Measurements from ENCODE around the gene IFT25.

The IFT25 gene

DNA sequence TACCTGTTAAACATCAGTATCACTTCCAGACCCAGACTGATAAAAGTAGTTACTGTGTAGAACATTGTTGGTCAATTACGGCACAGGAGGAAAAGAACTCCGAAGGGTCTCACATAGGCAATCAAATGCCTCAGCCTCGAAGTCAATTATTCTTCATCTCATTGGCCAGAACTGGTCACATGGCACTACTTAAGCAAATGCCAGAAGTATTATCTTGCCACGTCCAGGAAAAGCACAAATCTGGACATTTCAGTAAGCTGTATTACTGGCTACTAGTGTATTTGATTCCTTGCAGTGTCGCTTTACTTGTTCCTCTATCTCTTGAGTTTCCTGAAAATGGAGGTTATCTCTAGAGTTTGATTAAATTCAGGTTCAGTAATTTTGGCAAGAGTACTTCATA lies 27.2 kb downstream of the IFT25 start:
- TF ChIP-seq CTCF (IDR thresholded peaks at IDR 0.05; ENCODE audit: poor library complexity, severe bottlenecking), result no peak
- no peak overlapping the region for H3K4me3 ChIP-seq (ENCODE audit: severe bottlenecking)
- H3K36me3 ChIP-seq (ENCODE audit: low read depth), result peaks cover 19% of the 10 kb centered on the region
- no peaks in the 10 kb centered on the region for H3K4me1 ChIP-seq (ENCODE audit: insufficient read depth, poor library complexity, severe bottlenecking)
- no peak overlapping the region for H3K27ac ChIP-seq (ENCODE audit: poor library complexity, severe bottlenecking)
- no peaks in the 10 kb centered on the region for H3K27me3 ChIP-seq (ENCODE audit: insufficient read depth, poor library complexity, severe bottlenecking)
- no peak for DNase-seq (ENCODE audit: low spot score)
- ATAC-seq (ENCODE audit: low read depth), result no peak
- H3K9me3 ChIP-seq (ENCODE audit: severe bottlenecking), result no peaks in the 10 kb centered on the region

DNA sequence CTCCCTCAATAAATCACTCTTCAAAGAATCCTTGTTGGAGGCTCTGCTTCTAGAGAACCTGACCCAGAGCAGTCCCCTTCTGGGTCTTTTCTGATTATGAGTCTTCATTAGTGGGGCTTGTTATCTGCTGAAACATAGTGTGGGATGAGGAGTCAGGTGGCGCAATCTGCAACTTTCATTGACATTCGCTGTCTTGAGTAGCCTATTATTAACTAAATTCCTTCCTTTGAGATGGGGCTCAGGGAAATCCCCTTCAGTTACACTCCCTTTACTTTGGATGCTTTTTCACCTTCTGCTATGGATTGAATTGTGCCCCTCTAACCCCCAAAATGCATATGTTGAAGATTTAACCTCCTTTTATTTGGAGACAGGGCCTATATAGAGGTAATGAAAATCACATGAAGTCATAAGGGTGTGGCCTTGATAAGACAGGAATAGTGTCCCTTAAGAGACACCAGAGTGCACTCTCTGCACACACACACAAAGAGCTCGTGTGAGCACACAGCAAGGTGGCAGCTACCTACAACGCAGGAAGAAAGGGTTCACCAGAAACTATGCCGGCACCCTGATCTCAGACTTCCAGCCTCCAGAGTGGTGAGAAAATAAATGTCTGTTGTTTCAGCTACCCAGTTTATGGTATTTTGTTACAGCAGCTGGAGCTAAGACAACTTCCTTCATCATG lies 32.0 kb downstream of the IFT25 start:
- DNase-seq (ENCODE audit: low spot score), result no peak
- no peak for TF ChIP-seq CTCF (IDR thresholded peaks at IDR 0.05; ENCODE audit: poor library complexity, severe bottlenecking)
- H3K27ac ChIP-seq (ENCODE audit: poor library complexity, severe bottlenecking), result no peak overlapping the region
- H3K36me3 ChIP-seq (ENCODE audit: low read depth), result peaks cover 4% of the 10 kb centered on the region
- no peak for ATAC-seq (ENCODE audit: low read depth)
- no peak overlapping the region for H3K4me3 ChIP-seq (ENCODE audit: severe bottlenecking)
- H3K27me3 ChIP-seq (ENCODE audit: insufficient read depth, poor library complexity, severe bottlenecking), result no peaks in the 10 kb centered on the region
- no peaks in the 10 kb centered on the region for H3K9me3 ChIP-seq (ENCODE audit: severe bottlenecking)
- peaks cover 10% of the 10 kb centered on the region for H3K4me1 ChIP-seq (ENCODE audit: insufficient read depth, poor library complexity, severe bottlenecking)

- Histone ChIP-seq H3K9me3 (ENCODE audit: severe bottlenecking) (no peaks in the 10 kb centered on the region), H3K4me1 (ENCODE audit: insufficient read depth, poor library complexity, severe bottlenecking) (peaks cover 24% of the 10 kb centered on the region), H3K27me3 (ENCODE audit: insufficient read depth, poor library complexity, severe bottlenecking) (no peaks in the 10 kb centered on the region), H3K36me3 (ENCODE audit: low read depth) (no peaks in the 10 kb centered on the region), H3K27ac (ENCODE audit: poor library complexity, severe bottlenecking) (no peak overlapping the region), H3K4me3 (ENCODE audit: severe bottlenecking) (no peak overlapping the region)
- no peak for DNase-seq (ENCODE audit: low spot score)
- no peak for ATAC-seq (ENCODE audit: low read depth)
- no peak for TF ChIP-seq CTCF (IDR thresholded peaks at IDR 0.05; ENCODE audit: poor library complexity, severe bottlenecking)
Measured at GRCh38 chr1:53911442-53911841, 34.1 kb downstream of the IFT25 start.

GRCh38 chr1:53909946-53910345 lies 35.6 kb downstream of the IFT25 start:
- ATAC-seq (ENCODE audit: low read depth) (peak; percentile 32; the same call in 2 of the 3 replicates), DNase-seq (ENCODE audit: low spot score) (no peak)
- no peaks in the 10 kb centered on the region for H3K36me3 ChIP-seq (ENCODE audit: low read depth)
- H3K27ac ChIP-seq (ENCODE audit: poor library complexity, severe bottlenecking), result peak overlapping the region; percentile 37
- H3K9me3 ChIP-seq (ENCODE audit: severe bottlenecking), result no peaks in the 10 kb centered on the region
- H3K27me3 ChIP-seq (ENCODE audit: insufficient read depth, poor library complexity, severe bottlenecking), result no peaks in the 10 kb centered on the region
- H3K4me1 ChIP-seq (ENCODE audit: insufficient read depth, poor library complexity, severe bottlenecking), result peaks cover 24% of the 10 kb centered on the region
- no peak for TF ChIP-seq CTCF (IDR thresholded peaks at IDR 0.05; ENCODE audit: poor library complexity, severe bottlenecking)
- H3K4me3 ChIP-seq (ENCODE audit: severe bottlenecking), result no peak overlapping the region

DNA sequence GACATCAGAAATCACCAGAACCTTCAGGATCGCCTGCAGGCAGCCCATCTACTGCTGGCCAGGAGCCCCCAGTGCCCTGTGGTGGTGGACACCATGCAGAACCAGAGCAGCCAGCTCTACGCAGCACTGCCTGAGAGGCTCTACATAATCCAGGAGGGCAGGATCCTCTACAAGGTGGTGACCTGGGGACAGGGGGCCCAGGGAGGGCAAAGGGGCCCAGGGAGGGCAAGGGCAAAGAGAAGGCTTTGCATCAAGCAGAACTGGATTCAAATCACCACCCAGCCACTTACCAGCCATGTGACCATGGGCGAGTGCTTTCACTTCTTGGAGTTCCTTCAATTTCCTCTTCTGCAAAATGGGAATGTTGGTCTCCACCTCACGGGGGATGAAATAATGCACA lies 39.4 kb downstream of the IFT25 start:
- ATAC-seq (ENCODE audit: low read depth), result no peak
- H3K4me1 ChIP-seq (ENCODE audit: insufficient read depth, poor library complexity, severe bottlenecking), result peaks cover 24% of the 10 kb centered on the region

More for the DNA sequence above, 39.4 kb downstream of the IFT25 start:
- Histone ChIP-seq H3K36me3 (ENCODE audit: low read depth) (no peaks in the 10 kb centered on the region), H3K27me3 (ENCODE audit: insufficient read depth, poor library complexity, severe bottlenecking) (no peaks in the 10 kb centered on the region), H3K27ac (ENCODE audit: poor library complexity, severe bottlenecking) (no peak overlapping the region), H3K4me3 (ENCODE audit: severe bottlenecking) (no peak overlapping the region), H3K9me3 (ENCODE audit: severe bottlenecking) (no peaks in the 10 kb centered on the region)
- no peak for TF ChIP-seq CTCF (IDR thresholded peaks at IDR 0.05; ENCODE audit: poor library complexity, severe bottlenecking)
- no peak for DNase-seq (ENCODE audit: low spot score)

Data from RWPE2 (cell line).